Immature natural killer cell (primary cell): ENCODE data around the gene MEF2A. TPM values are rescaled to one million over a fixed set of nuclear protein-coding genes. Genes with fewer than 3 reads are reported as not detected.
"Not testable (repeated sequence)": the region's sequence is repeated elsewhere in the genome, so short reads cannot be mapped to it uniquely, and the experiment has no call there.

Experiments used
- DNase-seq, 3 donors: peaks; one replicate each; pipeline ENCODE4 v3.0.0; 2022; ENCODE audit warnings: mixed read lengths in 1 of 3
- H3K27ac Mint-ChIP-seq, 6 donors: one replicate each; pipeline ENCODE4 v1.8.0; 2020; ENCODE audit warnings: mixed read lengths in 6 of 6, mild to moderate bottlenecking in 5 of 6, inconsistent platforms in 4 of 6, moderate library complexity in 3 of 6
- H3K27me3 Mint-ChIP-seq, 3 donors: one replicate each; pipeline ENCODE4 v1.8.0; 2020 to 2021; ENCODE audit warnings: low read depth in 3 of 3, mild to moderate bottlenecking in 3 of 3, mixed read lengths in 3 of 3, moderate library complexity in 3 of 3, inconsistent platforms in 1 of 3
- H3K36me3 Mint-ChIP-seq, 3 donors: one replicate each; pipeline ENCODE4 v1.8.0; 2020; ENCODE audit warnings: mixed read lengths in 3 of 3, inconsistent platforms in 2 of 3, mild to moderate bottlenecking in 2 of 3
- H3K4me1 Mint-ChIP-seq, 2 donors: one replicate each; pipeline ENCODE4 v1.8.0; 2020; ENCODE audit warnings: inconsistent platforms in 2 of 2, mild to moderate bottlenecking in 2 of 2, mixed read lengths in 2 of 2, moderate library complexity in 1 of 2
- H3K4me3 Mint-ChIP-seq, 5 donors: one replicate each; pipeline ENCODE4 v1.8.0; 2020; ENCODE audit warnings: mild to moderate bottlenecking in 5 of 5, mixed read lengths in 5 of 5, inconsistent platforms in 3 of 5, moderate library complexity in 3 of 5
- H3K9me3 Mint-ChIP-seq, 6 donors: one replicate each; pipeline ENCODE4 v1.8.0; 2020; ENCODE audit warnings: mild to moderate bottlenecking in 6 of 6, mixed read lengths in 6 of 6, inconsistent platforms in 4 of 6, moderate library complexity in 3 of 6
- polyA plus RNA-seq, 3 donors: library from polyadenylated mRNA; unstranded; fragments of 300-500 nt; fragmentation: Illumina TruSeq; gene quantifications; one replicate each; pipeline ENCODE4 v1.2.3, GENCODE V29; 2021

Gene MEF2A
- 10 to 100 TPM in 1 of 3 donors, 1 to 10 TPM in 2; 5.8 to 14.4 (median 6.3) TPM for polyA plus RNA-seq

- H3K36me3 Mint-ChIP-seq: no peaks in the 10 kb centered on the region
- H3K4me3 Mint-ChIP-seq: peak within 1 kb of the TSS; percentile 93 to 98 (median 96)
- peaks cover 9 to 15% (median 14%) of the 10 kb centered on the region in 3 donors for H3K27me3 Mint-ChIP-seq
- no peaks in the 10 kb centered on the region for H3K9me3 Mint-ChIP-seq
- DNase-seq: peak; percentile 90 to 92 (median 92)
- peak within 1 kb of the TSS; percentile 90 to 98 (median 94) for H3K27ac Mint-ChIP-seq
- H3K4me1 Mint-ChIP-seq: peaks cover 29 to 37% of the 10 kb centered on the region in 2 donors
Measured at GRCh38 chr15:99565299-99566156, at the start of gene MEF2A. Gene MEF2A (plus strand): TSS chr15:99565984. CDS start chr15:99633120, 67,136 bp downstream.

GRCh38 chr15:99518191-99518590 is 47.6 kb upstream of the MEF2A start:
- DNase-seq: no peak
- Mint-ChIP-seq H3K9me3 (no peaks in the 10 kb centered on the region), H3K4me1 (no peaks in the 10 kb centered on the region), H3K36me3 (no peaks in the 10 kb centered on the region), H3K27ac (no peak overlapping the region), H3K27me3 (peaks cover 2 to 5% (median 3%) of the 10 kb centered on the region in 3 donors), H3K4me3 (no peak overlapping the region)

GRCh38 chr15:99519366-99519765 is 46.4 kb upstream of the MEF2A start:
- H3K4me1 Mint-ChIP-seq, H3K9me3 Mint-ChIP-seq, H3K36me3 Mint-ChIP-seq, H3K4me3 Mint-ChIP-seq, DNase-seq, H3K27ac Mint-ChIP-seq, H3K27me3 Mint-ChIP-seq: not testable (repeated sequence)

GRCh38 chr15:99522288-99522687 is 43.5 kb upstream of the MEF2A start:
- H3K4me1 Mint-ChIP-seq: no peaks in the 10 kb centered on the region
- peaks cover 2 to 7% (median 6%) of the 10 kb centered on the region in 3 donors for H3K27me3 Mint-ChIP-seq
- H3K4me3 Mint-ChIP-seq: no peak overlapping the region
- H3K36me3 Mint-ChIP-seq: no peaks in the 10 kb centered on the region
- no peaks in the 10 kb centered on the region for H3K9me3 Mint-ChIP-seq
- no peak for DNase-seq
- H3K27ac Mint-ChIP-seq: no peak overlapping the region

GRCh38 chr15:99526176-99526575 is 39.6 kb upstream of the MEF2A start:
- Mint-ChIP-seq H3K9me3 (no peaks in the 10 kb centered on the region), H3K4me1 (no peaks in the 10 kb centered on the region), H3K4me3 (no peak overlapping the region), H3K27me3 (peaks cover 0 to 11% (median 3%) of the 10 kb centered on the region in 3 donors), H3K27ac (no peak overlapping the region), H3K36me3 (no peaks in the 10 kb centered on the region)
- no peak for DNase-seq

- Mint-ChIP-seq H3K27me3 (peaks cover 0 to 10% (median 3%) of the 10 kb centered on the region in 3 donors), H3K36me3 (no peaks in the 10 kb centered on the region), H3K4me3 (no peak overlapping the region), H3K27ac (no peak overlapping the region), H3K4me1 (no peaks in the 10 kb centered on the region), H3K9me3 (no peaks in the 10 kb centered on the region)
- DNase-seq: no peak
Measured at GRCh38 chr15:99526671-99527070, 39.1 kb upstream of the MEF2A start.

- Mint-ChIP-seq H3K27ac (no peak overlapping the region), H3K9me3 (no peaks in the 10 kb centered on the region), H3K4me1 (no peaks in the 10 kb centered on the region), H3K27me3 (peaks cover 2 to 8% (median 4%) of the 10 kb centered on the region in 3 donors), H3K4me3 (no peak overlapping the region), H3K36me3 (peaks cover 0 to 2% (median 0%) of the 10 kb centered on the region in 3 donors)
- no peak for DNase-seq
Measured at GRCh38 chr15:99536422-99537040, 29.3 kb upstream of the MEF2A start.

GRCh38 chr15:99537344-99537743 is 28.4 kb upstream of the MEF2A start:
- peaks cover 0 to under 1% (median 0%) of the 10 kb centered on the region in 3 donors for H3K36me3 Mint-ChIP-seq
- DNase-seq: no peak
- no peak overlapping the region for H3K27ac Mint-ChIP-seq
- peaks cover 2 to 8% (median 4%) of the 10 kb centered on the region in 3 donors for H3K27me3 Mint-ChIP-seq
- H3K9me3 Mint-ChIP-seq: no peaks in the 10 kb centered on the region
- H3K4me3 Mint-ChIP-seq: no peak overlapping the region
- H3K4me1 Mint-ChIP-seq: no peaks in the 10 kb centered on the region

- H3K27ac Mint-ChIP-seq: no peak overlapping the region
- peaks cover 2 to 8% (median 4%) of the 10 kb centered on the region in 3 donors for H3K27me3 Mint-ChIP-seq
- H3K4me1 Mint-ChIP-seq: no peaks in the 10 kb centered on the region
- no peak for DNase-seq
- H3K4me3 Mint-ChIP-seq: no peak overlapping the region
- no peaks in the 10 kb centered on the region for H3K9me3 Mint-ChIP-seq
- no peaks in the 10 kb centered on the region for H3K36me3 Mint-ChIP-seq
Measured at GRCh38 chr15:99538261-99538660, 27.5 kb upstream of the MEF2A start.

- no peak overlapping the region for H3K27ac Mint-ChIP-seq
- H3K4me1 Mint-ChIP-seq: no peaks in the 10 kb centered on the region
- no peak overlapping the region for H3K4me3 Mint-ChIP-seq
- no peaks in the 10 kb centered on the region for H3K36me3 Mint-ChIP-seq
- no peak for DNase-seq
- H3K27me3 Mint-ChIP-seq: peaks cover 0 to 2% (median 1%) of the 10 kb centered on the region in 3 donors
- H3K9me3 Mint-ChIP-seq: no peaks in the 10 kb centered on the region
Measured at GRCh38 chr15:99542828-99543227, 23.0 kb upstream of the MEF2A start.

GRCh38 chr15:99545605-99546004 is 20.2 kb upstream of the MEF2A start:
- Mint-ChIP-seq H3K27me3 (peaks cover 0 to 2% (median 1%) of the 10 kb centered on the region in 3 donors), H3K36me3 (no peaks in the 10 kb centered on the region), H3K4me3 (no peak overlapping the region), H3K9me3 (no peaks in the 10 kb centered on the region), H3K4me1 (no peaks in the 10 kb centered on the region), H3K27ac (no peak overlapping the region)
- DNase-seq: no peak

- H3K4me1 Mint-ChIP-seq: no peaks in the 10 kb centered on the region
- H3K4me3 Mint-ChIP-seq: no peak overlapping the region
- no peak overlapping the region for H3K27ac Mint-ChIP-seq
- no peak for DNase-seq
- no peaks in the 10 kb centered on the region for H3K9me3 Mint-ChIP-seq
- no peaks in the 10 kb centered on the region for H3K36me3 Mint-ChIP-seq
- peaks cover 0 to 2% (median 1%) of the 10 kb centered on the region in 3 donors for H3K27me3 Mint-ChIP-seq
Measured at GRCh38 chr15:99546441-99547100, 19.2 kb upstream of the MEF2A start.

- DNase-seq: no peak
- peaks cover 0 to 2% (median 1%) of the 10 kb centered on the region in 3 donors for H3K27me3 Mint-ChIP-seq
- no peak overlapping the region for H3K27ac Mint-ChIP-seq
- H3K36me3 Mint-ChIP-seq: no peaks in the 10 kb centered on the region
- H3K4me3 Mint-ChIP-seq: no peak overlapping the region
- H3K4me1 Mint-ChIP-seq: no peaks in the 10 kb centered on the region
- no peaks in the 10 kb centered on the region for H3K9me3 Mint-ChIP-seq
Measured at GRCh38 chr15:99547517-99547916, 18.3 kb upstream of the MEF2A start.

GRCh38 chr15:99550077-99550476 is 15.7 kb upstream of the MEF2A start:
- DNase-seq: no peak
- Mint-ChIP-seq H3K27ac (no peak overlapping the region), H3K9me3 (no peaks in the 10 kb centered on the region), H3K27me3 (peaks cover 0 to 3% (median 2%) of the 10 kb centered on the region in 3 donors), H3K4me1 (no peaks in the 10 kb centered on the region), H3K36me3 (no peaks in the 10 kb centered on the region), H3K4me3 (no peak overlapping the region)
